Glomerular visceral epithelial cell (primary cell): ENCODE measurements around the gene KLHDC10.
A peak's percentile ranks its signal among the peaks of the same experiment; 100 is the strongest.
"Not testable (repeated sequence)": the region's sequence is repeated elsewhere in the genome, so short reads cannot be mapped to it uniquely, and the experiment has no call there.

Experiments
- DNase-seq: peaks from one replicate; pipeline ENCODE4 v3.0.0-alpha.2; 2016; ENCODE audit errors: extremely low spot score

Gene KLHDC10

GRCh38 chr7:130071701-130072622 is 1.6 kb downstream of the KLHDC10 start:
- peak; percentile 80 for DNase-seq

GRCh38 chr7:130079846-130080394 is 9.6 kb downstream of the KLHDC10 start:
- no peak for DNase-seq

DNA sequence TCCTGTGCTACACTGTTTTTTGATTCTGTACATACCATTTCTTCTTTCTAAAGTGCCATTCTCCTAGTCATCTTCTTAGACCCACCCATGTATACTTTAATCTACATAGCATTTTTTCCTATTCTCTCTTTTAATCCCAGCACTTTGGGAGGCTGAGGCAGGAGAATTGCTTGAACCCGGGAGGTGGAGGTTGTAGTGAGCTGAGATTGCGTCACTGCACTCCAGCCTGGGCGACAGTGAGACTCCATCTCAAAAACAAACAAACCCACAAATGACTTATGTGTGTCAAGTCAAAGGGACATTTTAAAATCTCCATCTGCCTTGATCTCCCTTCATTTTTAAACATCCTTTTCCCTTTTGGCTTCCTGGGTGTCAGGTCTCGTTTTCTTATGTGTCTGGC is 13.2 kb downstream of the KLHDC10 start:
- DNase-seq = not testable (repeated sequence)

GRCh38 chr7:130084037-130084875 is 13.9 kb downstream of the KLHDC10 start:
- DNase-seq = no peak

- not testable (repeated sequence) for DNase-seq
Measured at GRCh38 chr7:130085235-130085634, 14.9 kb downstream of the KLHDC10 start.

GRCh38 chr7:130086938-130087337 is 16.6 kb downstream of the KLHDC10 start:
- DNase-seq = no peak

DNA sequence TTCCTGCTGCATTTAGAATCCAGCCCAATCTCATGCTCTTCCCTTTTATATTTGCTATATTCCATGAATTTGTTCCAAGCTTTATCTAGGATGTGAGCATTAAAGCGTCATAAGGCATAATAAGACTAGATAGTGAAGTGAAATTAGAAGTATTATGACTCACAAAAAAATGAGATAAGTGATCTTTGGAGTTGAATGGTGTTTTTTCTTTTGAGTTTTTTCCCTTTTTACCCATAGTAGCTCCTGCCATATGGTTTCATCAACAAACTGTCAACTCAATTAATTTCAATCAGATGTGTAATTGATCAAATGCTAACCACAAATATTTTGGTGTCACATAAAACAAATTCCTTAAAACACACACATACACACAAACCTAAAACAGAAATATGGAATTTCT is 17.0 kb downstream of the KLHDC10 start:
- no peak for DNase-seq

- no peak for DNase-seq
Measured at GRCh38 chr7:130090745-130091532, 20.6 kb downstream of the KLHDC10 start.

DNA sequence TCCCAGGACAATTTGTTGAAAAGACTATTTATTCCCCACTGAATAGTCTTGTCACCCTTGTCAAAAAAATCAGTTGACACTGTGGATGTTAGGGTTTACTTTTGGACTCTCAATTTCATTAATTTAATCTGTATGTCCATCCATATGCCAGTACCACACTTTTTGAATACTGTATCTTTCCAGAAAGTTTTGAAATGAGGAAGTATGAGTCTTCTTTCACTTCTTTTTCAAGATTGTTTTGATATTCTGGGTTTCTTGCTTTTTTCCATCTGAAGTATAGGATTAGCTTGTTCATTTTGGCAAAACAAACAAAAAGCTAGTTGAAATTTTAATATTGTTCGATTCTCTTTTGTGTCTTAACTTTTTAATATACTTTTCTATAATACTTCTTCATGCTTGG is 21.7 kb downstream of the KLHDC10 start:
- DNase-seq = no peak

GRCh38 chr7:130092598-130092997 is 22.3 kb downstream of the KLHDC10 start:
- DNase-seq = no peak

GRCh38 chr7:130095812-130096211 is 25.5 kb downstream of the KLHDC10 start:
- DNase-seq = no peak

GRCh38 chr7:130096243-130096827 is 26.0 kb downstream of the KLHDC10 start:
- DNase-seq = no peak

DNA sequence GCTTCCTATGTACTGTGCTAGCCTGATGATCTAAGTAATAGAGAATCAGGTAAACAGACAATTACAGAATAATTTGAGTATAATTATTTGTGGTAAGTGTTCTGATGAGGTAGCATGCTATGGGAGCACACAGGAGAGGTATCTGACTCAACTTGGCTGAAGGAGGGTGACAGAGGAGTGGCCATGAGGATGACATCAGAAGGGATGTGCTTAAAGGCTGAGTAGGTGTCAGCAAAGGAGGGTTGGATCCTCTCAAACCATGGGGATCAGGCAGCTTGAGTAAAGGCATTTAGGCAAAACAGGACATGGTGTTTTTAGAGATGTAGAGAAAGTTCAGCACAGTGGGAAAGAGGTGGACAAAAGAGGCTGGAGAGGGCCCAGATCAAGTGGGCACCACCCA is 29.0 kb downstream of the KLHDC10 start:
- no peak for DNase-seq

DNA sequence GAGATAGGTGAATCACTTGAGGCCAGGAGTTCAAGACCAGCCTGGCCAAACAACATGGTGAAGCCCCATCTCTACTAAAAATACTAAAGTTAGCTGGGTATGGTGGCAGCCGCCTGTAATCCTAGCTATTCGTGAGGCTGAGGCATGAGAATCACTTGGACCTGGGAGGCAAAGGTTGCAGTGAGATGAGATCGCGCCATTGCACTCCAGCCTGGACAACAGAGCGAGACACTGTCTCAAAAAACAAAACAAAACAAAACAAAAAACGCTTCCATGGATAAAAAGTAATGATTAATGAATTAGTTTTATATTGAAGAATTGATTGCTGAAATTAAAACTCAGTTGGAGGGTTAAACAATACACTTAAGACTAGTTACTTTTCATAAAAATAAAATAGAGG is 32.3 kb downstream of the KLHDC10 start:
- no peak for DNase-seq

DNA sequence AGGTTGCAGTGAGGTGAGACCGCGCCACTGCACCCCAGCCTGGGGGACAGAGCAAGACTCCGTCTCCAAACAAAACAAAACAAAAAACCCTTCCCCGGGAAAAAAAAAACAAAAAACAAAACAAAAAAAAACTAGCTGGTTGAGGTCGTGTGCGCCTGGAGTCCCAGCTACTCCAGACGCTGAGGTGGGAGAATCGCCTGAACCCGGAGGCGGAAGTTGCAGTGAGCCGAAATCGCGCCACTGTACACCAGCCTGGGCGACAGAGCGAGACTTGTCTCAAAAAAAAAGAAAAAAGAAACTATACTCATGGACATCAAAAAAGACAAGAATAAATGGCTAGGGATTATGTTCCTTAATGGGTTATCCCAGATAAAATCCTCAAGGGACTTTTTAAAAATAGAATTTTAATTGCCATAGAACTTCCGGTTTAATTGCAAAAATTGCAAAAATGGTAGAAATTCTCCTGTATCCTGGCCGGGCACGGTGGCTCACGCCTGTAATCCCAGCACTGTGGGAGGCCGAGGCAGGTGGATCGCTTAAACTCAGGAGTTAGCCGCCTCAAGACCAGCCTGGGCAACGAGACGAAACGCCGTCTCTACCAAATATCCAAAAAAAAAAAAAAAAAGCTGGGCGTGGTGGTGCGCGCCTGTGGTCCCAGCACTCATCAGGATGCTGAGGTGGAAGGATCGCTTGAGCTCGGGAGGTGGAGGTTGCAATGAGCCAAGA is 37.8 kb downstream of the KLHDC10 start:
- DNase-seq = no peak

DNA sequence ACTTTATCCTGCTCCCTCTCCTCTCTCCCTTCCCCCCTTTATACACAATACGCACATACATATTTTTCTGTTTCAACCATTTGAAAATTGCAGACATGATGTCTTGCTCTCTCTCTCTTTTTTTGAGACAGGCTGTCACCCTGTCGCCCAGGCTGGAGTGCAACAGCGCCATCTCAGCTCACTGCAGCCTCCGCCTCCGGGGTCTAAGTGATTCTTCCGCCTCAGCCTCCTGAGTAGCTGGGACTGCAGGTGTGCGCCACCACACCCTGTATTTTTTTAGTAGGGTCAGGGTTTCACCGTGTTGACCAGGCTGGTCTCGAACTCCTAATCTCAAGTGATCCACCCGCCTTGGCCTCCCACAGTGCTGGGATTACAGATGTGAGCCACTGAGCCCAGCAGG is 38.5 kb downstream of the KLHDC10 start:
- DNase-seq = no peak

DNA sequence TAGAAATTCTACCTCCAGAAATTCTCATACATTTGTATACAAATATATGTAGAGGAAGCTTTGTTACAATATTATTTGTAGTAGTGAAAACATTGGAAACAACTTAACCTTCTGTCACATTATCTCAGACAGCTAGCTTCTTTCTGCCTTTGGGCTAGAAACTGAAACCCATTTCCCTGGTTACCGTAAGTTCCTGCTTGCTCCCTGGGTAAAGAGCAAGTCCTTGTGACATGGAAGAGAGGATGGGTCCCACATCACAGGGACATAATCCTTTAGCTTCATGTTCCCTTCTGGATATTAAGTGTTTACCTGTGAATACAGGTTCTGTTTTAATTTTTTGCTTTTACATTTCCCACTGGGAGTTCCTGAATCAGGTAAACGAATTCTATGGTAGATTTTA is 41.8 kb downstream of the KLHDC10 start:
- DNase-seq = no peak

GRCh38 chr7:130112662-130113425 is 42.5 kb downstream of the KLHDC10 start:
- no peak for DNase-seq

DNA sequence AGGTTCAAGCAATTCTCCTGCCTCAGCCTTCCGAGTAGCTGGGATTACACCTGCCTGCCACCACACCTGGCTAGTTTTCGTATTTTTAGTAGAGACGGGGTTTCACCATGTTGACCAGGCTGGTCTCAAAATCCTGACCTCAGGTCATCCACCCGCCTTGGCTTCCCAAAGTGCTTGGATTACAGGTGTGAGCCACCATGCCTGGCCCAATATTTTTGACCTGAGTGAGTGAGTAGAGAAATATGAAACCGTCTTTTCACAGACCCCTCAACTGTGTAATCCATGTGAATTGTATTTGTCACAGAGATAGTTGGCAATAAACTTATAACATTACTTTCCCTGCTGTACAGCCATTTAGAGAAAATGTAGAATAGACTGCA is 43.1 kb downstream of the KLHDC10 start:
- not testable (repeated sequence) for DNase-seq

DNA sequence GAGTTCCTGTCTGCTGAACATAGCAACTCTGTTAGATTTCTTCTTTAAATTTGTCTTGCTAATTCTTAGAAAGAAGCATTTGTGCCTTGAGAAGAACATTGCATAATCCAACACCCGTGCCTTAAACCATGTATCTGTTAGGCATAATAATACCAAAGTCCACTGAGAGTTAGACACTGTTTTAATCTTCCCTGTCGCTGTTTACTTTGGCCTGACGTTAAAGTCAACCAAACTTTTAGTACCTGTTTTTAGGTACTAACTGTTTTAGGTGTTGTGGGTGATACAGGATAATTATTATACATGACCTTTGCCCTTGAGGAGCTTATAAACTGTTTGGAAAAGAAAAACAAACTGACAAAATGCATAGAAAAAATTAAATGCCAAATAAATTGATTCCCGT is 43.6 kb downstream of the KLHDC10 start:
- DNase-seq = no peak
